Gastroesophageal sphincter (tissue), 4 donors: ENCODE measurements around the gene BEST4. TPM values are rescaled to one million over a fixed set of nuclear protein-coding genes. Genes with fewer than 3 reads are reported as not detected.

Experiments
- ATAC-seq: fragments of 150-250 bp; one replicate; pipeline ENCODE4 v1.9.1; 2016; ENCODE audit warnings: mild to moderate bottlenecking, moderate library complexity
- H3K27ac ChIP-seq, 4 donors: fragments of 200-600 bp; sonication (generic) in 3 of 4; 1 replicate in 3 of 4; 2 replicates in 1 of 4; pipeline ENCODE4 v1.5.1; 2016 to 2019
- H3K27me3 ChIP-seq: fragments of 200-600 bp; sonication (generic); one replicate; pipeline ENCODE4 v1.5.1; 2019
- H3K36me3 ChIP-seq, 2 donors: fragments of 200-600 bp; sonication (generic); one replicate each; pipeline ENCODE4 v1.5.1; 2019; ENCODE audit warnings: control low read depth in 1 of 2
- H3K4me1 ChIP-seq, 3 donors: fragments of 200-600 bp; sonication (generic); 1 replicate in 2 of 3; 2 replicates in 1 of 3; pipeline ENCODE4 v1.5.1; 2016 to 2019; ENCODE audit warnings: control low read depth in 2 of 3
- H3K4me3 ChIP-seq, 2 donors: fragments of 200-600 bp; sonication (generic); one replicate each; pipeline ENCODE4 v1.5.1; 2019; ENCODE audit warnings: mild to moderate bottlenecking in 1 of 2, moderate library complexity in 1 of 2
- H3K9me3 ChIP-seq, 3 donors: fragments of 200-600 bp; sonication (generic); one replicate each; pipeline ENCODE4 v1.5.1; 2017 to 2019; ENCODE audit warnings: control low read depth in 2 of 3
- CTCF ChIP-seq, 4 experiments: fragments of 200-600 bp in 2 of 4; fragments of 450-650 bp in 2 of 4; sonication (generic) in 1 of 4; IDR thresholded peaks; one replicate each; pipeline ENCODE4 v1.5.1; 2017 to 2019; ENCODE audit warnings: antibody characterized with exemption in 4 of 4, mild to moderate bottlenecking in 2 of 4, moderate library complexity in 2 of 4
- EP300 ChIP-seq: sonication (generic); formaldehyde crosslinking; IDR thresholded peaks from one replicate; pipeline ENCODE4 v1.6.1; 2017; ENCODE audit warnings: antibody characterized with exemption, mild to moderate bottlenecking
- POLR2A ChIP-seq, 2 donors: fragments of 450-650 bp; IDR thresholded peaks; one replicate each; pipeline ENCODE4 v1.6.1; 2017; ENCODE audit warnings: antibody characterized with exemption in 2 of 2, mild to moderate bottlenecking in 2 of 2, moderate library complexity in 1 of 2
- POLR2AphosphoS5 ChIP-seq: sonication (generic); formaldehyde crosslinking; IDR thresholded peaks from one replicate; pipeline ENCODE4 v1.6.1; 2017; ENCODE audit warnings: antibody characterized with exemption
- WGBS, 2 donors: methylation state at CpG; one replicate each; pipeline ENCODE4 v1.1.5; 2018; ENCODE audit warnings: low coverage in 1 of 2; 5-methylcytosine and 5-hydroxymethylcytosine counted together
- total RNA-seq, 4 donors: library from RNA; depleted of rRNA; stranded (reverse); fragments of >200 nt; gene quantifications; one replicate each; pipeline ENCODE4 v1.1.0, GENCODE V29; 2016

The BEST4 gene
- total RNA-seq, 4 donors from 2014 or later: 0.15 to 0.31 TPM; not detected in 2

DNA sequence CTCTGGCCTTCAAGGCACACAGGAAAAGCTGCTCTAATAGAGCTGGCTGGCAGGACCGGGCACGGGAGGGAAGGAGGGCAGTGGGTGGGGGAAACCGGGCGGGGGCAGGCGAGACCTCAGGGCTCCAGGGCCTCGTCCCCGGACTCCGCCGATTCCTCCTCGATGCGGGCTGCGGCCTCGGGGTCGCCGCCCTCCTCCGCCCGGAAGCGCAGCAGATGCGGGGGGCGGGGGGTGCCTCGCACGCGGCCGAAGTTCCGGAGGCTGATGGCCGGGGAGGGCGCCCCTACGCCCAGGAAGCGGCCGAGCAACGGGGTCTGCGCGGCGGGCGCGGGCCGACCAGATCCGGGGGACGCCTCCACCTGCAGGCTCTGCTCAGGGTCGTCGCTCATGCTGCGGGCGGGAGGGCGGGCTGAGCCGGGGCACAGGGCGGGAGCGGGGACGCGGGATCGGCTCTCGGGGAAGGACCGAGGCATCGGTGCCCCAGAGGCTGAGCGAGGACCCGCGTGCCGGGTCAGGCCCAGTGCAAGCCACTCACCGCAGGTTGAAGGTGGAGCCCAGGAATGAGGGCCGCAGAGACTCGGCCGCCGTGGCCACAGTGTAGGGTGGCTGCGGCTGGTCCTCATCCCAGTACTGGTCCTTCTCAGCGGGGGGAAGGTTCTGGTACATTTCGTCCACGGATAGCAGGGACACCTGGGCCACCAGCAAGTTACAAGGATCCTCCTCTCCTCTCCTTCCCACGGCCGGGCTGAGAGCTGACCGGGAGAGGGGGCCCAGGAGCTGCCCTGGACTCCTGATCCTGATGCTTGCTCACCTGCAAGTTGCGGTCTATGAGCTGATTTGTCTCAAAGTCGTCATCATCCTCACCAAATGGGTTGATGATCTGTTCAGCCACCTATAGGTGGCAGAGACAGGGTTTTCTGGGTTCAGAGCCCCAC, 3.6 kb downstream of the BEST4 start:
- Histone ChIP-seq H3K27me3 (no peaks in the 10 kb centered on the region), H3K9me3 (no peaks in the 10 kb centered on the region), H3K36me3 (peaks cover 0 to 27% of the 10 kb centered on the region in 2 donors), H3K4me3 (peak overlapping the region; percentile 37 to 63), H3K27ac (peak overlapping the region in 2 of 4 donors; percentile 25 to 72), H3K4me1 (peaks cover 0 to 36% (median 18%) of the 10 kb centered on the region in 3 donors)
- peak; percentile 17 for ATAC-seq
- 20% methylated on average over 15 of the region's 71 CpGs; no CpG with 5 or more reads in 1 of the 2 donors for WGBS, 2 donors
- no peak for TF ChIP-seq POLR2A (IDR thresholded peaks at IDR 0.05)
- no peak for TF ChIP-seq EP300
- TF ChIP-seq CTCF (IDR thresholded peaks at IDR 0.05): peak in 1 of 4 experiments; percentile 19
- no peak for TF ChIP-seq POLR2AphosphoS5

- no peak for ATAC-seq
- no peak for TF ChIP-seq POLR2AphosphoS5
- TF ChIP-seq EP300: no peak
- TF ChIP-seq CTCF (IDR thresholded peaks at IDR 0.05): no peak
- no peak for TF ChIP-seq POLR2A (IDR thresholded peaks at IDR 0.05)
- 25 to 28% methylated on average over 4 to 6 of the region's 8 CpGs for WGBS, 2 donors
- no peaks in the 10 kb centered on the region for H3K9me3 ChIP-seq
- peak overlapping the region; percentile 37 to 63 for H3K4me3 ChIP-seq
- H3K27ac ChIP-seq: peak overlapping the region in 2 of 4 donors; percentile 25 to 72
- H3K27me3 ChIP-seq: no peaks in the 10 kb centered on the region
- peaks cover 0 to 33% of the 10 kb centered on the region in 2 donors for H3K36me3 ChIP-seq
- H3K4me1 ChIP-seq: peaks cover 0 to 36% (median 18%) of the 10 kb centered on the region in 3 donors
Observed at GRCh38 chr1:44783697-44784093, 4.3 kb downstream of the BEST4 start.

- WGBS, 2 donors: 82 to 95% methylated on average over 9 to 10 of the region's 14 CpGs
- no peak for ATAC-seq
- Histone ChIP-seq H3K27me3 (no peaks in the 10 kb centered on the region), H3K4me1 (peaks cover 0 to 50% (median 19%) of the 10 kb centered on the region in 3 donors), H3K36me3 (peaks cover 0 to 58% of the 10 kb centered on the region in 2 donors), H3K4me3 (no peak overlapping the region), H3K9me3 (no peaks in the 10 kb centered on the region), H3K27ac (no peak overlapping the region)
- TF ChIP-seq POLR2AphosphoS5: no peak
- TF ChIP-seq POLR2A (IDR thresholded peaks at IDR 0.05): no peak
- TF ChIP-seq EP300: no peak
- TF ChIP-seq CTCF (IDR thresholded peaks at IDR 0.05): no peak
Observed at GRCh38 chr1:44780583-44781121, 7.3 kb downstream of the BEST4 start.

DNA sequence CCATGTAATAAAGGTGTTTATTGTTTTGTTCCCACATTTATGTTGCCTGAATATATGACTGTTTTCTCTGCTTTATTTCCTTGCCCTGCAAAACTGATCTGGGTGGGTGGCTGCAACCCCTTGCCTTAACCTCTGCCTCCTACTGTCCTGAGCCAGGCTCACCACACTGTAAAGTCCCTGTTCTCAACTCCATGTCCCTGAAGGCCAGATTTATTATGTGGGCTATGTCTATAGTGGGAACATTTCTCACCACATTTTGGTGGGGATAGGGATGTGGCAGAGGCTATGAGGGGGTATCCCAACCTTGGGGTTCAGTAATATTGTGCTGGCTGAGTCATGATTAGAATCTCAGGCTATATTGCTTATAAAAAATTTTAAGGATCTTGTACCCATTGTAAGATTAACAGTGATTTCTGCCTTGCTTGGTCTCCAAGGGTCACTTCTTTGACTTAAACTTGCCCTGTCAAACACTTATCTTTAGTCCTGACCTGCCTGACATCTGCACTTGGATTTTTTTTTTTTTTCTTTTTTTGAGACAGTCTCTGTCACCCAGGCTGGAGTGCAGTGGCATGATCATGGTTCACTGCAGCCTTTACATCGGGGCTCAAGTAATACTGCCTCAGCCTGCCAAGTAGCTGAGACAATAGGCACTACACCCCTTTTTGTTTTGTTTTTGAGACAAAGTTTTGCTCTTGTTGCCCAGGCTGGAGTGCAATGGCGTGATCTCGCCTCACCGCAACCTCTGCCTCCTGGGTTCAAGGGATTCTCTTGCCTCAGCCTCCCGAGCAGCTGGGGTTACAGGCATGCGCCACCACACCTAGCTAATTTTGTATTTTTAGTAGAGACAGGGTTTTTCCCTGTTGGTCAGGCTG, 9.0 kb downstream of the BEST4 start:
- no peak overlapping the region for H3K27ac ChIP-seq
- TF ChIP-seq POLR2A (IDR thresholded peaks at IDR 0.05) (no peak), EP300 (no peak), CTCF (IDR thresholded peaks at IDR 0.05) (no peak), POLR2AphosphoS5 (no peak)
- WGBS, 2 donors: 90 to 91% methylated on average over 2 to 6 of the region's 6 CpGs
- H3K27me3 ChIP-seq: no peaks in the 10 kb centered on the region
- H3K4me1 ChIP-seq: peaks cover 0 to 40% (median 10%) of the 10 kb centered on the region in 3 donors
- H3K9me3 ChIP-seq: no peaks in the 10 kb centered on the region
- no peak for ATAC-seq
- H3K4me3 ChIP-seq: no peak overlapping the region
- H3K36me3 ChIP-seq: peaks cover 0 to 58% of the 10 kb centered on the region in 2 donors
